Thoracic aorta (tissue), 2 donors: ENCODE data around the gene PRMT2. TPM values are rescaled to one million over a fixed set of nuclear protein-coding genes. Genes with fewer than 3 reads are reported as not detected.

Experiments
- ATAC-seq: fragments of 150-250 bp; one replicate; pipeline ENCODE4 v1.8.0; 2017; ENCODE audit warnings: low read depth; ENCODE audit not compliant: insufficient number of reproducible peaks, low FRiP score
- DNase-seq: peaks from one replicate; pipeline ENCODE4 v3.0.0-alpha.2; 2020; ENCODE audit warnings: low spot score
- H3K27ac ChIP-seq, 2 donors: fragments of 200-600 bp; sonication (generic); 1 replicate in 1 of 2; 2 replicates in 1 of 2; pipeline ENCODE4 v1.5.1; 2016; ENCODE audit warnings: mild to moderate bottlenecking in 2 of 2, moderate library complexity in 2 of 2
- H3K27me3 ChIP-seq: fragments of 200-600 bp; sonication (generic); replicated peaks from 2 replicates; pipeline ENCODE4 v1.6.0; 2016; ENCODE audit warnings: mild to moderate bottlenecking; ENCODE audit not compliant: insufficient read depth
- H3K36me3 ChIP-seq: fragments of 200-600 bp; sonication (generic); one replicate; pipeline ENCODE4 v1.5.1; 2016
- H3K4me1 ChIP-seq, 2 donors: fragments of 200-600 bp; sonication (generic); 1 replicate in 1 of 2; 2 replicates in 1 of 2; pipeline versions ENCODE4 v1.5.1 to v1.6.0; 2016; ENCODE audit warnings: low read depth in 2 of 2, mild to moderate bottlenecking in 1 of 2; ENCODE audit not compliant: control insufficient read depth in 1 of 2
- H3K4me3 ChIP-seq: fragments of 200-600 bp; sonication (generic); 2 replicates; pipeline ENCODE4 v1.5.1; 2016; ENCODE audit warnings: mild to moderate bottlenecking
- H3K9me3 ChIP-seq: fragments of 200-600 bp; sonication (generic); 2 replicates; pipeline ENCODE4 v1.5.1; 2016
- total RNA-seq, 2 donors: library from RNA; depleted of rRNA; stranded (reverse); fragments of >200 nt; gene quantifications; one replicate each; pipeline versions ENCODE4 v1.1.0 to v1.2.3, GENCODE V29; 2016
- TF ChIP-seq, protein P1 (sequence below): fragments of 200-600 bp; sonication (generic); IDR thresholded peaks from one replicate; pipeline ENCODE4 v1.5.1; 2019; ENCODE audit warnings: antibody characterized with exemption

Gene PRMT2
- total RNA-seq, 2 donors from 2014 or later: 125 to 126 TPM

GRCh38 chr21:46618738-46619379 lies 16.6 kb upstream of the PRMT2 start:
- H3K4me3 ChIP-seq: no peak overlapping the region
- H3K4me1 ChIP-seq: peaks cover 8 to 24% of the 10 kb centered on the region in 2 donors
- H3K9me3 ChIP-seq: no peaks in the 10 kb centered on the region
- no peak overlapping the region for H3K27ac ChIP-seq
- no peak for DNase-seq
- TF ChIP-seq, protein P1, sequence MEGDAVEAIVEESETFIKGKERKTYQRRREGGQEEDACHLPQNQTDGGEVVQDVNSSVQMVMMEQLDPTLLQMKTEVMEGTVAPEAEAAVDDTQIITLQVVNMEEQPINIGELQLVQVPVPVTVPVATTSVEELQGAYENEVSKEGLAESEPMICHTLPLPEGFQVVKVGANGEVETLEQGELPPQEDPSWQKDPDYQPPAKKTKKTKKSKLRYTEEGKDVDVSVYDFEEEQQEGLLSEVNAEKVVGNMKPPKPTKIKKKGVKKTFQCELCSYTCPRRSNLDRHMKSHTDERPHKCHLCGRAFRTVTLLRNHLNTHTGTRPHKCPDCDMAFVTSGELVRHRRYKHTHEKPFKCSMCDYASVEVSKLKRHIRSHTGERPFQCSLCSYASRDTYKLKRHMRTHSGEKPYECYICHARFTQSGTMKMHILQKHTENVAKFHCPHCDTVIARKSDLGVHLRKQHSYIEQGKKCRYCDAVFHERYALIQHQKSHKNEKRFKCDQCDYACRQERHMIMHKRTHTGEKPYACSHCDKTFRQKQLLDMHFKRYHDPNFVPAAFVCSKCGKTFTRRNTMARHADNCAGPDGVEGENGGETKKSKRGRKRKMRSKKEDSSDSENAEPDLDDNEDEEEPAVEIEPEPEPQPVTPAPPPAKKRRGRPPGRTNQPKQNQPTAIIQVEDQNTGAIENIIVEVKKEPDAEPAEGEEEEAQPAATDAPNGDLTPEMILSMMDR: no peak
- H3K36me3 ChIP-seq: no peaks in the 10 kb centered on the region
- ATAC-seq: no peak
- no peaks in the 10 kb centered on the region for H3K27me3 ChIP-seq

DNA sequence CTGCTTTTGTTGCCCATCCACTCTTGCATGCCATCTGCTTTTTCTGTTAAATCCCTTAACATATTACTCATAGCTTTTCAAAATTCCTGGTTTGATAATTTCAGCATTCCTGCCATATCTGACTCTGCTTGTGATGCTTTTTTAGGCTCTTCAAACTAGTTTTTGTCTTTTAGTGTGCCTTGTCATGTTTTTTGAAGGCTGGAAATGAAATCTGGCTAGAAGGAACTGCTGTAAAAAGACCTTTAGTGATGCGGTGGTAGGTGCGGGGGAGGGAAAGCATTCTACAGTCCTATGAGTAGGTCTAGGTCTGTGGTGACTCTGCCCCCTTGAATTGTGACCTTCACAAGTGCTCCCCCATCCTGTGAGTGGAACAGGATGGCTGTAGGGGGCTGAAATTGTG lies 15.6 kb upstream of the PRMT2 start:
- Histone ChIP-seq H3K27ac (no peak overlapping the region), H3K4me3 (no peak overlapping the region), H3K4me1 (peaks cover 8 to 24% of the 10 kb centered on the region in 2 donors), H3K9me3 (no peaks in the 10 kb centered on the region), H3K36me3 (no peaks in the 10 kb centered on the region), H3K27me3 (no peaks in the 10 kb centered on the region)
- DNase-seq: no peak
- TF ChIP-seq, protein P1: no peak
- ATAC-seq: no peak

GRCh38 chr21:46620846-46621245 lies 14.6 kb upstream of the PRMT2 start:
- no peaks in the 10 kb centered on the region for H3K36me3 ChIP-seq
- DNase-seq: no peak
- TF ChIP-seq, protein P1: no peak

DNA sequence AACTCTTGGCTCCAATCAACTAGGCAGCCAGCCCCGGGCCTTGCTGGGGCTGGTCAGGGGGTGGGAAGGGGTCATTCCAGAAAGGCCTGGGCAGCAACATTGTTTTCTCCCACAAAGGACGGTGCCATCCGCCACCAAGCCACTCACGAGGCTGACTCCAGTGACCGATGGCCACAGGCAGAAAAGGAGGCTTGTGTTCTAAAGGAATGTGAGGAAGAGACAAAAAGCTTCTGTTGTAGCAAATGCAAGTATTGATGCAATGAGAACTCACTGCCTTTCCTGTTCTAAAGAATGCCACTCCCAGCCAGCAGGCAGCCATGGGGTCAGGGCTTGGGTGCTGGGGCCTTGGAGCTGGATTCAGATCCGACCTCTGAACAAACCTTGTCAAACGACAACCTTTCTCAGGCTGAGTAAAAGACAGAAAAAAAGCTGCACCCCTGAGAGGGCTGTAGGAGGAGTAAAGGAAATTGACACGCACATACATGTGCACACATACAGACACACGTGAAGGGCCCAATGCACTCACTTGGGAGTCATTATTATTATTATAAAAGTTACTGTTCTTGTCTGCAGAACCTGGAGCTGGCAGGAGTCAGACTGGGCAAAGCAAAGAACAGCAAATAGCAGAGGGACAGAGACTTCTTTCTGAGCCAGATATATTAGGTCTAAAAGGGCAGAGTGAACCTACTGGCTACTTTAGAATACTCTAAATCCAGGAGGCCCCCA lies 13.9 kb upstream of the PRMT2 start:
- no peaks in the 10 kb centered on the region for H3K27me3 ChIP-seq
- ATAC-seq (no peak), DNase-seq (no peak)
- peaks cover 10% of the 10 kb centered on the region for H3K9me3 ChIP-seq
- H3K4me1 ChIP-seq: peaks cover 8 to 24% of the 10 kb centered on the region in 2 donors
- no peaks in the 10 kb centered on the region for H3K36me3 ChIP-seq
- TF ChIP-seq, protein P1: no peak
- H3K4me3 ChIP-seq: no peak overlapping the region
- H3K27ac ChIP-seq: peak overlapping the region; percentile 55 to 68

More at GRCh38 chr21:46620846-46621245, 14.6 kb upstream of the PRMT2 start:
- Histone ChIP-seq H3K27ac (peak overlapping the region; percentile 55 to 68), H3K4me3 (no peak overlapping the region), H3K9me3 (peaks cover 5% of the 10 kb centered on the region), H3K4me1 (peaks cover 8 to 24% of the 10 kb centered on the region in 2 donors), H3K27me3 (no peaks in the 10 kb centered on the region)
- ATAC-seq: no peak

DNA sequence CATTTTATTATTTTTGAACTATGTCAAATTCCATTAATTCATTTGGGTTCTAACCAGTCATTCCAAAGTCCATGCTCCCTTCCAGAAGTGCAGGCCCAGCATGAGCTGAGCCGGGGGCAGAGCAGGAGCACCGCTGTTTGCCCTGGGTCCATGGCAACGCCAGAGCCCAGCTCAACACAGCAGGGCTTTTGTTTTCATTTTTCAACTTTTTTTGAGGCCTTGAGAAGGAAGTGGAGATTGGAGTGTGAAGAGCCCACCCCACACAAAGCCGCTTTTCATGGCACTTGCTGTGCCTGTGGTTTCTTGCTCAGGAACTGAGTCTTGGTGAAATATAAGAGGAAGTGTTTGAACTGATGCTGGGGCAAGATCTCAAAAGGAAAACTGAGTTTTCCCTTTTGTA lies 13.2 kb upstream of the PRMT2 start:
- ATAC-seq (no peak), DNase-seq (no peak)
- Histone ChIP-seq H3K36me3 (no peaks in the 10 kb centered on the region), H3K27me3 (no peaks in the 10 kb centered on the region), H3K9me3 (peaks cover 10% of the 10 kb centered on the region), H3K27ac (peak overlapping the region; percentile 55 to 68), H3K4me3 (no peak overlapping the region), H3K4me1 (peaks cover 8 to 24% of the 10 kb centered on the region in 2 donors)
- TF ChIP-seq, protein P1: no peak
